Measurements from ENCODE around the gene LCN9.

LCN9 gene

DNA sequence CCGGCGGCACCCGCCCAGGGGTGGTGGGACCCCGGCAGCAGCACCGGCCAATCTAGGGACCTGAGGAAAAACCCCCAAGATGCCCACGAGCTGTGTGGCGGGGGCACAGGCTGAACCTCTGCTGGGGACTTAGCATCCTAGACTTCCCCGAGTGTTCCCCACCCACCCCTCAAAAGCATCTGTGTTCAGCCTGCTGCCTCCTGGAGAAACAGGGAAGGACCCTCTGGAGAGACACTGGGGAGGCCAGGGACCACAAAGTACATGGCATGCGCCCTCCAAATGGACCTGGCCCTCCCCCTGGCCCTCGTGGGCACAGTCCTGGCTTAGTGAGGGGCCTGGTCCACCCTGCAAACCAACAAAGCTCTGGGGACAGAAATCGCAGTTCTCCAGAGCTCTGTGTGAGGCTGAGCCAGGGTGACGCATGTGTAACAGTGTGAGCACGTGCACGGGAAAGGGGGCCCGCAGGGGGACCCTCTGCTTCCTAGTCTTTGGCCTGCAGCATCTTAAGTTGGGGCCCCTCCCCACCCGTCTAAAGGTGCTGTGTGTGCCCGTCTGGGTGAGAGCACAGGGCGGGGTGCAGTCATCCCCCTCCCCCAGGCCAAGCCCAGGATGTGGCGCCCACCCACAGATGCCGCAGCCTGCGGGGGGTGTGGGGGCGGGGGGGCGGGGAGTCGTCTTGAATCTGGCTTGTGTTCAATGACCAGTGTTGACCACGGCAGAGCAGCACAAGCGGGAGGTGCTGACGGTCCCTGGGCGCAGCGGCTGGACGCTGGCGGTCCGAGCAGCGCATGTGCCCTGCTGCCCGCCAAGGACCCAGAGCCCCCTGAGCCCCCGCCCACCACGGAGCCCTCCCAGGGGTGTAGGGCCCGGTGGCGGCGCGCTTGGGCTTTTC lies 38.2 kb downstream of the LCN9 start:
- peak; percentile 16 for DNase-seq

DNA sequence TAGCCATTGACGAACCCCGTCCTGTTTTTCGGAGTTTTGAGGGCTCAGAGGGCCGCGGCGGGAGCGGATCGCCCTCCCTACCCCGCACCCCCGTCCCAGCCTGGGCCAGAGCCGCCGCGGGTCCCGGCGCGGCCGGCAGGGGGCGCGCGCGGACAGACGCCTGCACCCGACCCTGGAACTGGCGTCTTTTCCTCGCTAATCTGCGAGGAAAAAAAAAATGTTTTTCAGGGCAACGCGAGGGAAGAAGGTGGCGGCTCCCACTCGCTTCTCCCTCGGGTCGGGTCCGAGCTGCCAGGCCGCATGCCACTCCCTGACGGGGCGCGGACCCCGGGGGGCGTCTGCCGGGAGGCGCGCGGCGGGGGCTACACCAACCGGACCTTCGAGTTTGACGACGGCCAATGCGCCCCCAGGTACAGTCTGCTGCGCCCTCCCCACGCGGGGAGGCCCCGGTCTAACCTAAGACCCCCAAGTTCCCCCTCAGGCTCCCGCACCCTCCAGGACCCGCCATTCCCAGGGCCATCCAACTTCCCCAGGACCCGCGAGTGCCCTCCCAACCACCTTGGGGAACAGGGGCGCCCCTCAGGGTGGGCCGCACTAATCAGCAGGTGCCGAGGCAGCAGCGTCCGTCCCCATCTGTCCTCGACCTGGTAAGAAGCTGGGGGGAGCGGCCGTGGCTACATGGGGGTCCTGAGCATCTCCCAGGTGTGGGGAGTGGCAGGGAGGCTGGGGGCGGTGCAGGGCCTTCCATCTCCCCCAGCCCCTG lies 39.0 kb downstream of the LCN9 start, which contains the start of gene KCNT1:
KCNT1 (plus strand) TSS at position 227 of the 763 bp plus-strand sequence; CDS start at position 301, 74 bp downstream.
- peak; percentile 70 for DNase-seq

DNA sequence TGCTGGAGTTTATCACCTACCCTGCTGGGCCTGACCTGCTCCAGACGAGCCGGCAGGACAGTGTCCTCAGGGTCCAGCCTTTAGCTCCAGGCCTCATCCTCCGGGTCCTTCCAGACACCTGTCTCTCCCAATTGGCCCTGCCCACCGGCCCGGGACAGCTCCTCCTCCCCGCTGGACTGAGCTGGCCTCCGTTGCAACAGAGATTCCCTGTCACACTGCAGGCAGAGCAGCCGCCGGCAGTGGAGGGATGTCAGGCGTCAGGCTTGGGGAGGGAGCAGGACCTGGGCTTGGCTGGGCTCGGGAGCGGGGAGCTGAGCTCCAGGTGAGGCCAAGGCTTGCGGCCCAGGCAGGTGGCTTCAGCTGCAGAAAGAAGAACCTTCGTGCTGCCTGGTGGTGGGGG lies 40.6 kb downstream of the LCN9 start:
- DNase-seq, result no peak

GRCh38 chr9:135704483-135704882 lies 41.4 kb downstream of the LCN9 start:
- no peak for DNase-seq

- no peak for DNase-seq
These were observed 42.3 kb downstream of the LCN9 start for GRCh38 chr9:135705376-135705775.

GRCh38 chr9:135706288-135706687 lies 43.2 kb downstream of the LCN9 start:
- no peak for DNase-seq

DNA sequence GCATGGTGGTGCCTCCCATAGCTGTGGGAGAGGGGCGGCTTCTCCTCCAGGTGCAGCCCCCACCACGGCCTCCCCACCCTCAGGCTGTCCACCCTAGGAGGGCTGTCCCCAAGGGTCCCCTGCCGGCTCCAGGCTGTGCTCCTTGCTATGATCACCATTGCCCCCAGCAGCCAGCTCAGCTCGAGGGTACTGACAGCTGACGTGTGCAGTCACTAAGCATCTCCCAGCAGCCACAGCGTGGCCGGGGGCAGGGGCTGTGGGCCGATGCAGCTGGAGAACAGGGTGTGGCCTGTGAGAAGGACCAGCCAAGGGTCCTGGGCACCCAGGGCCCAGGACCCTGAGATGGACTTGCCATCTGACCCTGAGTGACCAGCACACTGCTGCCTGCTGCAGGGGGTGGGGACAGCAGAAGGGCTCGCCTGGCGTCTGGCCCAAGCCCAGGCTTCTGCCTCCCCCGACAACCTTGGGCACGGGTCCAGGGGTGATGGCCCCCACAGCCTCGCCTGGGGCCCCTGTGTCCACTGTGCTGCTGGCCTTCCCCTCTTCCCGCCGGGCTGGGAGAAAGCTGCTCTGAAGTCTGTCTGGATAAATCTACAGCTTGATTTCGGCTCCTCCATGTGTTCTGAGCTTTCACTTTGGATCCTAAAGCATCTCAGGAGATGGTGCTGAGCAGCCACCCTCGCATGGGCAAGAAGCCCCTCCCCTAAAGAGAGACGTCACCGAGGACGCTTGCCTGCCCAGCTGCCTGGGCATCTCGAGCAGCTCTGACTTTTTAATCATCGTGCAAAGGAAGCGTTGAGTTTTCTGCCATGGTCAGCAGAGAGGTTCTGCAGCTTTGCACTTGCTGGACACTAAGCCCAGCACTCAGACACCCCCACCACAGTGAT lies 44.4 kb downstream of the LCN9 start:
- no peak for DNase-seq

DNA sequence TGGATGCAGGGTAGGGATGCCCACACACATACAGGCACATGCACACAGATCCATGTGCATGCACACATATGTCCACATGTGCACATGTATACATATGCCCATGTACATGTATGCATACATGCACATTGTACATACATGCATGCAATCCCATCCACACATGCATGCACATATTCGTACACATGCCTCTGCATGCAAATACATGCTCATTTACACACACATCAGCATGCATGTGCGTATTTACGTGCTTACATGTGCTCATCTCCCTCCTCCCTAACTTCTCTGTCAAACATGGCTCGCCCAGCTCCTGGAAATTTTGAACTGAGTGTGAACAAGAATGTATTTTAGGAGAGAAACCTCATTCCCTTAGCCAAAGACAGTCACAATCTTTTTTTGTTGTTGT lies 45.1 kb downstream of the LCN9 start:
- no peak for DNase-seq

DNA sequence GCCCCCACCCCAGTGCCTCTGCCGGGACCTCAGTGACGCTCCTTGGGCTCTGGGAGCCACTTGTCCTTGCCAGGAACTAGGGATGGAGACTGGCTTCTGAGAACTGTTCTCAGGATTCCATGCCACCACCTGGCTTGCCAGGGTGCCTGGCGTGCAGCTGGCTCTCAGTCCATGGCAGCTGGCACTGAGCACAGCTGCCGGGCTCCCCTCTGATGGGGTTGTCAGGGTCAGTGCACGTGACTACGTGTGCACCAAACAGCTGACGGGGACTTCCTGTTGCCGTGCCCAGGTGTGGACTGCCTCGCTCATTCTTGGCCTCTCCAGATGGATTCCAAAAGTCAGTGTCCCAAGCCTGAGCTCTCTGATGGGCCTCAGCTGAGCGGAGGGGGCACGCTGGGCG lies 48.3 kb downstream of the LCN9 start:
- no peak for DNase-seq

DNA sequence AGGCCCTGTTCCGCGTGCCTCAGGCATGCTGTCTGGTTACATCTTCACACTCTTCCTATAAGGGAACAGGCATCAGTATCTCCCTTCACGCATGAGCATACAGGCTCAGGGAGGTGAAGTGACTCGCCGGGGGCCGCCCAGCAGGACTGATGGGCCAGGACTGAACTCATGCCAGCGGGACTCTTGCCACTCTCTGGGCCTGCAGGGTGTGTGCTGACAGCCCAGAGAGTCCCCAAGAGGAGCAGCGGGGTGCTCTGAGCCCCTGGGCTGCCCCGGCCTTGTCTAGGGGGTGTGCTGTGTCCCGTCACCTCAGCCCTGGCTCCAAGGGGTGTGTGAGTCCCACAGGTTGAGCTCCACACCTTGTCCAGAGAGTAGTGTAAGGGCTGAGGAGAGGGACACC lies 48.8 kb downstream of the LCN9 start:
- DNase-seq, result no peak

GRCh38 chr9:135712613-135713295 lies 49.6 kb downstream of the LCN9 start:
- DNase-seq, result no peak

- DNase-seq, result no peak
These were observed 51.3 kb downstream of the LCN9 start for GRCh38 chr9:135714242-135715055.

GRCh38 chr9:135715056-135715595 lies 52.0 kb downstream of the LCN9 start:
- no peak for DNase-seq

- DNase-seq, result no peak
These were observed 52.9 kb downstream of the LCN9 start for GRCh38 chr9:135716045-135716444.

Data from stimulated activated CD4-positive, alpha-beta T cell treated with anti-CD3 and anti-CD28 coated beads, Interleukin-15, amount 100 ng/mL, for 24 hours (primary cell).